D721Med (cell line): ENCODE results near the gene TRMT61B.
A peak's percentile ranks its signal among the peaks of the same experiment; 100 is the strongest.

Experiments
- DNase-seq: peaks from one replicate; pipeline ENCODE4 v3.0.0; 2011; ENCODE audit warnings: low spot score; ENCODE audit not compliant: insufficient read length
- FAIRE-seq: peaks from 2 replicates; lab custom pipeline; 2011; peaks lifted over from hg19 to GRCh38; lab: Jason Lieb, UNC
- TF ChIP-seq, protein P1 (sequence below): IDR thresholded peaks from 2 replicates; pipeline ENCODE4 v1.5.1; 2012; ENCODE audit warnings: mild to moderate bottlenecking, control low read depth; ENCODE audit not compliant: insufficient read depth; ENCODE audit errors: missing control alignments

TRMT61B gene

GRCh38 chr2:28868611-28869010 is 1.5 kb downstream of the TRMT61B start:
- TF ChIP-seq, protein P1, sequence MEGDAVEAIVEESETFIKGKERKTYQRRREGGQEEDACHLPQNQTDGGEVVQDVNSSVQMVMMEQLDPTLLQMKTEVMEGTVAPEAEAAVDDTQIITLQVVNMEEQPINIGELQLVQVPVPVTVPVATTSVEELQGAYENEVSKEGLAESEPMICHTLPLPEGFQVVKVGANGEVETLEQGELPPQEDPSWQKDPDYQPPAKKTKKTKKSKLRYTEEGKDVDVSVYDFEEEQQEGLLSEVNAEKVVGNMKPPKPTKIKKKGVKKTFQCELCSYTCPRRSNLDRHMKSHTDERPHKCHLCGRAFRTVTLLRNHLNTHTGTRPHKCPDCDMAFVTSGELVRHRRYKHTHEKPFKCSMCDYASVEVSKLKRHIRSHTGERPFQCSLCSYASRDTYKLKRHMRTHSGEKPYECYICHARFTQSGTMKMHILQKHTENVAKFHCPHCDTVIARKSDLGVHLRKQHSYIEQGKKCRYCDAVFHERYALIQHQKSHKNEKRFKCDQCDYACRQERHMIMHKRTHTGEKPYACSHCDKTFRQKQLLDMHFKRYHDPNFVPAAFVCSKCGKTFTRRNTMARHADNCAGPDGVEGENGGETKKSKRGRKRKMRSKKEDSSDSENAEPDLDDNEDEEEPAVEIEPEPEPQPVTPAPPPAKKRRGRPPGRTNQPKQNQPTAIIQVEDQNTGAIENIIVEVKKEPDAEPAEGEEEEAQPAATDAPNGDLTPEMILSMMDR = no peak
- no peak for FAIRE-seq
- DNase-seq = peak; percentile 22

GRCh38 chr2:28855977-28856376 is 14.1 kb downstream of the TRMT61B start:
- DNase-seq = no peak
- no peak for FAIRE-seq
- TF ChIP-seq, protein P1 = no peak

DNA sequence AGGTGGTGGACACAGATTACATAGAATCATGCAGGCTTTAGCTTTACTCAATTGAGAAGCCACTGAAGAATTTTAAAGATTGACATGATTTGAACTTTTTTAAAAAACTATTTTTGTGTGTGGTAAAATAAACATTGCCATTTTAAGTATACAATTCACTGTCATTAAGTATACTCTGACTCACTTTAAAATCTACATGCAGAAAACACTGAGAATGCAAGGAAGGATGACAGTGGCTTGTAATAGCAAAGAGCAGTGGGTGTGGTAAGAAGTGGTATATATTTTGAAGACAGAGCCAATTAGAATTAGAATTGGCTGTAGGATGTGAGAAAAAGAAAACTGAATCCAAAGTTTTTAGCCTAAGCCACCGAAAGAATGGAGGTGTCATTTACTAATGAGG is 14.9 kb downstream of the TRMT61B start:
- TF ChIP-seq, protein P1 = no peak
- FAIRE-seq (no peak), DNase-seq (no peak)

- TF ChIP-seq, protein P1 = no peak
- FAIRE-seq = no peak
- DNase-seq = no peak
Observed at GRCh38 chr2:28842042-28842441, 28.1 kb downstream of the TRMT61B start.

DNA sequence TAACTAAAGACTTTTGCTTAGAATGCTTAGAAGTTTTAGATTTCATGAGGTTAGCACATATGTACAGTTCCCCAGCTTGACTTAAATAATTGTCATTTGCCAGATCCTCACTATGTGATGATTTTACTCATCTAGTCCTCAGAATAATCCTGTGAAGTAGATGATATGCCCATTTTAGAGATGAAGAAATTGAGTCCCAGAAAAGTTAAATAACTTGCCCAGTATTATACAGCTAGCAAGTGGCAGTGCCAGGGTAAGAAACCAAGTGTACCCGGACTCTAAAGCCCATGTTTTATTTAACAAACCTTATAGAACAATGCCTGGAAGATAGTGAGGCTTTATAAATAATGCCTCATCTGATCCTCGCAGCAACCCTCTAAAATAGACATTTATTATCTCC is 31.1 kb downstream of the TRMT61B start:
- TF ChIP-seq, protein P1 = no peak
- DNase-seq = no peak
- no peak for FAIRE-seq

DNA sequence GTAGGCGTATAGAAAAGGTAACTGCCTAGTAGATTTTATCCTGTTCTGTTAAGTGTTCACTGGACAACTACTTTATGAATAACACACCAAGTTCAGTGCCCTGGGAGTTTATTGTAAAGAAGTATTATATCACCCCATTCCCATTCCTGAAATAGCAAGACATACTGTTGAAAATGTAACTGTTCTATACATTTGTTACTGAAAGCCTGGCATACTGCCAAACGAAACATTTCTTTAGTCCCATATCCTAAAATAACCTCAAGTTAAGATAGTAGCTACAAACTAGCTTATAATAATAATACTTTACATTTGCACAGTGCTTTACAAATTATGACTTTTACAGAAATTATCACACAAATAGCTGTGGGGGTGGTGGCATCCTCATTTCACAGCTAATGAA is 34.3 kb downstream of the TRMT61B start:
- DNase-seq (no peak), FAIRE-seq (no peak)
- TF ChIP-seq, protein P1 = no peak

- DNase-seq (no peak), FAIRE-seq (no peak)
- TF ChIP-seq, protein P1 = no peak
Observed at GRCh38 chr2:28833740-28834470, 36.2 kb downstream of the TRMT61B start.
